Neural cell (in vitro differentiated cells): Measurements from ENCODE around the gene MIEF1. TPM values are rescaled to one million over a fixed set of nuclear protein-coding genes. Genes with fewer than 3 reads are reported as not detected.

Experiments
- H2AFZ ChIP-seq: fragments of 200-600, 300-800 bp; sonication (generic), shearing (Covaris generic); 2 replicates; pipeline ENCODE4 v1.6.0; 2014; ENCODE audit warnings: low read depth, mild to moderate bottlenecking, antibody characterized with exemption, low read length, moderate library complexity
- H3F3A ChIP-seq: fragments of 200-600 bp; shearing (Covaris generic); 2 replicates; pipeline ENCODE4 v1.6.1; 2016; ENCODE audit warnings: mild to moderate bottlenecking, moderate library complexity, mixed read lengths, antibody characterized with exemption, low read length; ENCODE audit not compliant: insufficient read depth, poor library complexity, severe bottlenecking
- H3K27ac ChIP-seq: fragments of 200-600, 300-800 bp; sonication (generic), shearing (Covaris generic); 2 replicates; pipeline ENCODE4 v1.5.1; 2014; ENCODE audit warnings: mild to moderate bottlenecking, low read length, moderate library complexity
- H3K27me3 ChIP-seq: fragments of 300-800, 200-600 bp; sonication (generic), shearing (Covaris generic); 2 replicates; pipeline ENCODE4 v1.6.0; 2014; ENCODE audit warnings: mild to moderate bottlenecking, low read depth, low read length, moderate library complexity; ENCODE audit not compliant: insufficient read depth
- H3K36me3 ChIP-seq: fragments of 300-800, 200-600 bp; sonication (generic), shearing (Covaris generic); 2 replicates; pipeline ENCODE4 v1.5.1; 2014; ENCODE audit warnings: mild to moderate bottlenecking, antibody characterized with exemption, low read length, moderate library complexity; ENCODE audit not compliant: insufficient read depth
- H3K4me2 ChIP-seq: fragments of 300-800, 200-600 bp; sonication (generic), shearing (Covaris generic); 2 replicates; pipeline ENCODE4 v1.6.0; 2014; ENCODE audit warnings: mild to moderate bottlenecking, low read length
- H3K4me3 ChIP-seq: fragments of 300-800, 200-600 bp; sonication (generic), shearing (Covaris generic); 2 replicates; pipeline ENCODE4 v1.5.1; 2014; ENCODE audit warnings: mild to moderate bottlenecking, low read length, moderate library complexity
- H3K79me2 ChIP-seq: fragments of 200-600 bp; shearing (Covaris generic); replicated peaks from 2 replicates; pipeline ENCODE4 v1.6.0; 2014; ENCODE audit warnings: mild to moderate bottlenecking, low read length, moderate library complexity; ENCODE audit not compliant: insufficient read depth
- H3K9ac ChIP-seq: fragments of 300-800, 200-600 bp; sonication (generic), shearing (Covaris generic); 2 replicates; pipeline ENCODE4 v1.6.1; 2016; ENCODE audit warnings: mild to moderate bottlenecking, low read length, mixed read lengths
- H3K9me2 ChIP-seq: fragments of 200-600 bp; shearing (Covaris generic); 2 replicates; pipeline ENCODE4 v1.6.1; 2016; ENCODE audit warnings: mild to moderate bottlenecking, low read length, mixed read lengths; ENCODE audit not compliant: insufficient read depth
- H3K9me3 ChIP-seq: fragments of 200-600, 300-800 bp; sonication (generic), shearing (Covaris generic); 2 replicates; pipeline ENCODE4 v1.6.1; 2016; ENCODE audit warnings: mild to moderate bottlenecking, mixed run types, low read length, moderate library complexity, mixed read lengths
- H4K20me1 ChIP-seq: fragments of 200-600 bp; shearing (Covaris generic); 2 replicates; pipeline ENCODE4 v1.6.1; 2016; ENCODE audit warnings: mild to moderate bottlenecking, mixed run types; ENCODE audit not compliant: insufficient read depth
- EP300 ChIP-seq: fragments of 450-650 bp; conservative IDR thresholded peaks from 2 replicates; pipeline ENCODE4 v1.6.1; 2014; ENCODE audit warnings: antibody characterized with exemption, mild to moderate bottlenecking, moderate library complexity; ENCODE audit not compliant: poor library complexity, severe bottlenecking
- EZH2 ChIP-seq: fragments of 200-600, 300-800 bp; shearing (Covaris generic), sonication (generic); IDR thresholded peaks from 2 replicates; pipeline ENCODE4 v1.6.1; 2014; ENCODE audit warnings: antibody characterized with exemption, low read length, borderline replicate concordance, mild to moderate bottlenecking; ENCODE audit not compliant: insufficient read depth, poor library complexity, severe bottlenecking
- MXI1 ChIP-seq: fragments of 450-650 bp; conservative IDR thresholded peaks from 2 replicates; pipeline ENCODE4 v1.6.1; 2014; ENCODE audit warnings: antibody characterized with exemption, mild to moderate bottlenecking; ENCODE audit not compliant: poor library complexity, severe bottlenecking
- POLR2AphosphoS5 ChIP-seq: IDR thresholded peaks from 2 replicates; pipeline ENCODE4 v1.6.1; 2012
- RAD21 ChIP-seq: fragments of 450-650 bp; conservative IDR thresholded peaks from 2 replicates; pipeline ENCODE4 v1.6.1; 2014; ENCODE audit warnings: antibody characterized with exemption, mild to moderate bottlenecking, moderate library complexity
- SMC3 ChIP-seq: fragments of 450-650 bp; conservative IDR thresholded peaks from 2 replicates; pipeline ENCODE4 v1.6.1; 2014; ENCODE audit warnings: antibody characterized with exemption, mild to moderate bottlenecking, moderate library complexity; ENCODE audit not compliant: poor library complexity
- TAF1 ChIP-seq: IDR thresholded peaks from 2 replicates; pipeline ENCODE4 v1.6.1; 2012; ENCODE audit warnings: low read depth
- polyA plus RNA-seq: library from polyadenylated mRNA; depleted of rRNA; stranded (reverse); fragments of >200 nt; gene quantifications from 2 replicates; pipeline ENCODE4 v1.2.3, GENCODE V29; 2014
- TF ChIP-seq, protein P1 (sequence below): fragments of 450-650 bp; IDR thresholded peaks from 2 replicates; pipeline ENCODE4 v1.5.1; 2014; ENCODE audit warnings: antibody characterized with exemption, mild to moderate bottlenecking, moderate library complexity; ENCODE audit not compliant: poor library complexity, severe bottlenecking
- TF ChIP-seq, protein P2 (sequence below): IDR thresholded peaks from 2 replicates; pipeline ENCODE4 v1.6.1; 2012; ENCODE audit warnings: borderline replicate concordance

The MIEF1 gene
- polyA plus RNA-seq, 1 donor from 2014 or later: 19.8 TPM

DNA sequence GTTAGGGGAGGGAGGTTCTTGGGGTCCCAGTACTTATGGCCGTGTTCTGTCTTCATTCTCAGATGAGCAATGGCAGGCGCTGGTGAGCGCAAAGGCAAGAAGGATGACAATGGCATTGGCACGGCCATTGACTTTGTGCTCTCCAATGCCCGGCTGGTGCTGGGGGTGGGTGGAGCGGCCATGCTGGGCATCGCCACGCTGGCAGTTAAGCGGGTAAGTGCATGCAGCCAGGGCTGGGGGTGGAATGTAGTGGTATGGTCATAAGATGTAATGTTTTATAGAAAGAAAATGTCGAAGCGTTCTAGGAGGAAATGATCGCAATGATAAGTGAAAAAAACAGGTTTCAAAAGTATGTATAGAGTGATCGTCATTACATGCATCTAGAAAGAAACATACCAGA is 9.1 kb downstream of the MIEF1 start:
- H3K4me2 ChIP-seq: no peak overlapping the region
- no peaks in the 10 kb centered on the region for H3K9me2 ChIP-seq
- H4K20me1 ChIP-seq: no peaks in the 10 kb centered on the region
- no peaks in the 10 kb centered on the region for H3F3A ChIP-seq
- no peak overlapping the region for H3K4me3 ChIP-seq
- no peak overlapping the region for H3K27ac ChIP-seq
- H2AFZ ChIP-seq: no peak overlapping the region
- no peaks in the 10 kb centered on the region for H3K9me3 ChIP-seq
- peaks cover 2% of the 10 kb centered on the region for H3K79me2 ChIP-seq
- H3K36me3 ChIP-seq: peaks cover 18% of the 10 kb centered on the region
- TF ChIP-seq RAD21 (no peak), SMC3 (no peak), EZH2 (no peak), POLR2AphosphoS5 (no peak), TAF1 (no peak), EP300 (no peak), MXI1 (no peak)
- TF ChIP-seq, protein P1, sequence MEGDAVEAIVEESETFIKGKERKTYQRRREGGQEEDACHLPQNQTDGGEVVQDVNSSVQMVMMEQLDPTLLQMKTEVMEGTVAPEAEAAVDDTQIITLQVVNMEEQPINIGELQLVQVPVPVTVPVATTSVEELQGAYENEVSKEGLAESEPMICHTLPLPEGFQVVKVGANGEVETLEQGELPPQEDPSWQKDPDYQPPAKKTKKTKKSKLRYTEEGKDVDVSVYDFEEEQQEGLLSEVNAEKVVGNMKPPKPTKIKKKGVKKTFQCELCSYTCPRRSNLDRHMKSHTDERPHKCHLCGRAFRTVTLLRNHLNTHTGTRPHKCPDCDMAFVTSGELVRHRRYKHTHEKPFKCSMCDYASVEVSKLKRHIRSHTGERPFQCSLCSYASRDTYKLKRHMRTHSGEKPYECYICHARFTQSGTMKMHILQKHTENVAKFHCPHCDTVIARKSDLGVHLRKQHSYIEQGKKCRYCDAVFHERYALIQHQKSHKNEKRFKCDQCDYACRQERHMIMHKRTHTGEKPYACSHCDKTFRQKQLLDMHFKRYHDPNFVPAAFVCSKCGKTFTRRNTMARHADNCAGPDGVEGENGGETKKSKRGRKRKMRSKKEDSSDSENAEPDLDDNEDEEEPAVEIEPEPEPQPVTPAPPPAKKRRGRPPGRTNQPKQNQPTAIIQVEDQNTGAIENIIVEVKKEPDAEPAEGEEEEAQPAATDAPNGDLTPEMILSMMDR: no peak
- TF ChIP-seq, protein P2, sequence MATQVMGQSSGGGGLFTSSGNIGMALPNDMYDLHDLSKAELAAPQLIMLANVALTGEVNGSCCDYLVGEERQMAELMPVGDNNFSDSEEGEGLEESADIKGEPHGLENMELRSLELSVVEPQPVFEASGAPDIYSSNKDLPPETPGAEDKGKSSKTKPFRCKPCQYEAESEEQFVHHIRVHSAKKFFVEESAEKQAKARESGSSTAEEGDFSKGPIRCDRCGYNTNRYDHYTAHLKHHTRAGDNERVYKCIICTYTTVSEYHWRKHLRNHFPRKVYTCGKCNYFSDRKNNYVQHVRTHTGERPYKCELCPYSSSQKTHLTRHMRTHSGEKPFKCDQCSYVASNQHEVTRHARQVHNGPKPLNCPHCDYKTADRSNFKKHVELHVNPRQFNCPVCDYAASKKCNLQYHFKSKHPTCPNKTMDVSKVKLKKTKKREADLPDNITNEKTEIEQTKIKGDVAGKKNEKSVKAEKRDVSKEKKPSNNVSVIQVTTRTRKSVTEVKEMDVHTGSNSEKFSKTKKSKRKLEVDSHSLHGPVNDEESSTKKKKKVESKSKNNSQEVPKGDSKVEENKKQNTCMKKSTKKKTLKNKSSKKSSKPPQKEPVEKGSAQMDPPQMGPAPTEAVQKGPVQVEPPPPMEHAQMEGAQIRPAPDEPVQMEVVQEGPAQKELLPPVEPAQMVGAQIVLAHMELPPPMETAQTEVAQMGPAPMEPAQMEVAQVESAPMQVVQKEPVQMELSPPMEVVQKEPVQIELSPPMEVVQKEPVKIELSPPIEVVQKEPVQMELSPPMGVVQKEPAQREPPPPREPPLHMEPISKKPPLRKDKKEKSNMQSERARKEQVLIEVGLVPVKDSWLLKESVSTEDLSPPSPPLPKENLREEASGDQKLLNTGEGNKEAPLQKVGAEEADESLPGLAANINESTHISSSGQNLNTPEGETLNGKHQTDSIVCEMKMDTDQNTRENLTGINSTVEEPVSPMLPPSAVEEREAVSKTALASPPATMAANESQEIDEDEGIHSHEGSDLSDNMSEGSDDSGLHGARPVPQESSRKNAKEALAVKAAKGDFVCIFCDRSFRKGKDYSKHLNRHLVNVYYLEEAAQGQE: no peak
- H3K9ac ChIP-seq: no peak overlapping the region
- no peaks in the 10 kb centered on the region for H3K27me3 ChIP-seq

DNA sequence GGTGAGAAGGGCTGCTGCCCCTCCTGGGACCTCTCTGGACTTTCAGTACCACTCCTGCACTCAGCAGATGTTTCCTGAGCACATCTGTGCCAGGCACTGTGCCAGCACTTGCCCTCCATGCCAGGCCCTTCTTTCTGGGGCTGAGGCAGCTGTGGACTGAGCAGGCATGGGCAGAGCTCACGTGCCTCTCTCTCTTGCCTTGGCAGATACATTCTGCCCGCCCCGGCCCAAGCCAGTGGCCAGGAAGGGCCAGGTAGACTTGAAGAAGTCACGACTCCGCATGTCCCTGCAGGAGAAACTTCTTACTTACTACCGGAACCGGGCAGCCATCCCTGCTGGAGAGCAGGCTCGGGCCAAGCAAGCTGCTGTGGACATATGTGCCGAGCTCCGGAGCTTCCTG is 9.9 kb downstream of the MIEF1 start:
- Histone ChIP-seq H3K27me3 (no peaks in the 10 kb centered on the region), H3K27ac (no peak overlapping the region)

DNA sequence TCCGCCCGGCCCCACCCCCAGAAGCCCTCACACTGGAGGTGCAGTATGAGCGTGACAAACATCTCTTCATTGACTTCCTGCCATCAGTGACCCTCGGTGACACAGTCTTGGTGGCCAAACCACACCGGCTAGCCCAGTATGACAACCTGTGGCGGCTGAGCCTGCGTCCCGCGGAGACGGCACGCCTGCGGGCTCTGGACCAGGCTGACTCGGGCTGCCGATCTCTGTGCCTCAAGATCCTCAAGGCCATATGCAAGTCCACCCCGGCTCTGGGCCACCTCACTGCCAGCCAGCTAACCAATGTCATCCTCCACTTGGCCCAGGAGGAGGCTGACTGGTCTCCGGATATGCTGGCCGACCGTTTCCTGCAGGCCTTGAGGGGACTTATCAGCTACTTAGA is 11.7 kb downstream of the MIEF1 start:
- H3K27ac ChIP-seq: no peak overlapping the region

More for the DNA sequence above, 9.9 kb downstream of the MIEF1 start:
- Histone ChIP-seq H3K9ac (no peak overlapping the region), H3K79me2 (peaks cover 2% of the 10 kb centered on the region), H3K9me2 (no peaks in the 10 kb centered on the region), H2AFZ (no peak overlapping the region), H3F3A (no peaks in the 10 kb centered on the region), H3K9me3 (no peaks in the 10 kb centered on the region), H3K4me3 (no peak overlapping the region), H3K4me2 (no peak overlapping the region), H4K20me1 (no peaks in the 10 kb centered on the region), H3K36me3 (peaks cover 18% of the 10 kb centered on the region)
- TF ChIP-seq SMC3 (no peak), EZH2 (no peak)

More for the DNA sequence above, 11.7 kb downstream of the MIEF1 start:
- no peak overlapping the region for H2AFZ ChIP-seq
- H3K9me2 ChIP-seq: no peaks in the 10 kb centered on the region
- H3K4me3 ChIP-seq: no peak overlapping the region
- no peak overlapping the region for H3K4me2 ChIP-seq
- H3F3A ChIP-seq: peaks cover 2% of the 10 kb centered on the region
- H3K36me3 ChIP-seq: peaks cover 9% of the 10 kb centered on the region
- TF ChIP-seq TAF1: no peak
- no peaks in the 10 kb centered on the region for H3K27me3 ChIP-seq
- H3K9ac ChIP-seq: no peak overlapping the region
- no peaks in the 10 kb centered on the region for H3K9me3 ChIP-seq
- no peaks in the 10 kb centered on the region for H4K20me1 ChIP-seq
- peaks cover 2% of the 10 kb centered on the region for H3K79me2 ChIP-seq
